Thyroid gland (tissue), 4 donors: ENCODE results near the gene CDH9.

Experiments
- CTCF ChIP-seq, 6 experiments: fragments of 200-600 bp in 3 of 6; fragments of 450-650 bp in 3 of 6; sonication (generic) in 3 of 6; IDR thresholded peaks; one replicate each; pipeline ENCODE4 v1.5.1; 2016 to 2019; ENCODE audit warnings: antibody characterized with exemption in 6 of 6, mild to moderate bottlenecking in 2 of 6, inconsistent platforms in 1 of 6, moderate library complexity in 1 of 6
- POLR2A ChIP-seq, 2 donors: fragments of 450-650 bp; IDR thresholded peaks; one replicate each; pipeline ENCODE4 v1.6.1; 2017; ENCODE audit warnings: antibody characterized with exemption in 2 of 2, mild to moderate bottlenecking in 2 of 2, moderate library complexity in 1 of 2

GRCh38 chr5:26945901-26946300, 92.5 kb downstream of the CDH9 start:
- TF ChIP-seq CTCF (IDR thresholded peaks at IDR 0.05) (no peak), POLR2A (IDR thresholded peaks at IDR 0.05) (no peak)
